COLO668 (cell line): ENCODE results near the gene DLGAP1.
"Not testable (repeated sequence)": the region's sequence is repeated elsewhere in the genome, so short reads cannot be mapped to it uniquely, and the experiment has no call there.

Experiments used
- DNase-seq: peaks from one replicate; lab custom pipeline; 2025; ENCODE audit not compliant: unreplicated experiment; lab: John Stamatoyannopoulos, UW

The DLGAP1 gene

DNA sequence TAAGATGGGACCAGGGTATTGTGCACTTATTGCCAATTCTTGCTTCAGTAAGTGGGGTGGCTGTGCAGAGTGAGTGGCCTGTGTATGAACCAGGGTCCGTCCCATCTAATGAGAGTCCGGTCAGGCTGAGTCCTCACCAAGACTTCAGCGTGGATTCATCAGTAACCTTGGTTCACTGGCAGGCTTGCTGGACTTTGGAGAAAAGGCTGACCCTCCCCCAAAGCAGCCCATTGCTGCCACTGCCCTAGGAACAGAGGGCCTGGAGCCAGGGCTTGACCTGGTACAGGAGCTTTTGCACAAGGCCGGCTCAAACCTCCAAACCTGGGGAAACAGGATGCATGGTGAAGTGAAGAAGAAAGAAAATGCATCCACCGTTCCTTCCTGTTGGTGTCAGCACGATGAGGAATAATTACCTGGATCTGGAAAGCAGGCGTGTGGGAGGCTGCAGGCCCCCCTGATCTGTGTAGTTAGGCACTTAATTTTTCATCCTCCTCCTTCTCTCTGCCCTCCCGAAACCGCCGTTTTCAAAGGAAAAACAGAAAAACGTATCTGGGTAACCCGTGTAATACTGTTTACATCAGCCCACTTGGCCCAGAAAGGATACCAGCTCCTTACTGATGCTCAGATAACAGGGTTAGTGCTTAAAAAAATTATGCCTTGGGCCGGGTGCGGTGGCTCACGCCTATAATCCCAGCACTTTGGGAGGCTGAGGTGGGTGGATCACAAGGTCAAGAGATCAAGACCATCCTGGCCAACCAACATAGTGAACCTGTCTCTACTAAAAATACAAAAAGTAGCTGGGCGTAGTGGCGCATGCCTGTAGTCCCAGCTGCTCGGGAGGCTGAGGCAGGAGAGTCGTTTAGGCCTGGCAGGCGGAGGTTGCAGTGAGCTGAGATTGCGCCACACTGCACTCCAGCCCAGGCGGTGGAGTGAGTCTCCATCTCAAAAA, 857.4 kb downstream of the DLGAP1 start:
- DNase-seq, result no peak

DNA sequence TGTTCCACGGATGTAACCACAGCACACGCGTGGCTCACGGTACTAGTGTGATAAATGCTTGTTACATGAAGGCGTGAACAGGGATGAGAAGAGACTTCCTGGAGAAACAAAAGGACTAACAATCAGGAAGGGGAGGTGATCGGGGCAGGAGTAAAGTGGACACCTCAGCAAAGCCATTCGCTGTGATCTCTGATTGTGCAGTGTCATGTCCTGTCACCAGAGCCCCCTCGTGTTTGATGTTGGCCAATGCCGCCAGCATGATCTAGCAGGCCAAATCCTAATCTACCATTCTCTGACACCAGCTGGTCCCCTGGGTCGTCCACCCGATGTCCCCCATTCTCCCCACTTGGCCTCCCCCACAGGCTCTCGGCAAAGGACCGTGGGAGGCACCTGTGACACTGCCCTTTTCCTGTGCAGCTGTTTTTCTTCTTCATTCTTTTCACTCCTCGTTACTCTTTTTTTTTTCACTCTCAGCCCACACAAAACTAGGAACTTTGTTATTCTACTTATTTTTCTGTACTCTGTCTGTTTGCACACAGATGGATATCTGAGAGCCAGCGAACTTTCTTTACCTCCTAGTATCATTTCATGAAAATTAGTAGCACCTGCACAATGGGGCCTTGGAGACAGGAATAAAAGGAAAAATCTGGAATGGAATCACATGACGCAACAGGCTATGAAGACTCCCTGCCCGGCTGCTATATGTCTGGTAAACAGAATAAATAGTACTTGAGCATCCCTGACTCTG, 858.3 kb downstream of the DLGAP1 start:
- peak; percentile 84 for DNase-seq

DNA sequence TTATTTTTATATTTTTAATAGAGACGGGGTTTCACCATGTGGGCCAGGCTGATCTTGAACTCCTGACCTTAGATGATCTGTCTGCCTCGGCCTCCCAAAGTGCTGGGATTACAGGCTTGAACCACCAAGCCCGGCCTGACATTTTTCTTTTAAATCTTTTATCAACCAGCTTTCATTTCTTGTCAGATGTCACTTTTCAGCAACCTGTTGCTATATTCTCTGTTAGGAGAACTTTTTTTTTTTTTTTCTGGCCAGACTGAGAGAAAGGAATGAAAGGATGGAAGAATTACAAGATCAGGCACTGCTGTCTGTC, 858.8 kb downstream of the DLGAP1 start:
- no peak for DNase-seq

DNA sequence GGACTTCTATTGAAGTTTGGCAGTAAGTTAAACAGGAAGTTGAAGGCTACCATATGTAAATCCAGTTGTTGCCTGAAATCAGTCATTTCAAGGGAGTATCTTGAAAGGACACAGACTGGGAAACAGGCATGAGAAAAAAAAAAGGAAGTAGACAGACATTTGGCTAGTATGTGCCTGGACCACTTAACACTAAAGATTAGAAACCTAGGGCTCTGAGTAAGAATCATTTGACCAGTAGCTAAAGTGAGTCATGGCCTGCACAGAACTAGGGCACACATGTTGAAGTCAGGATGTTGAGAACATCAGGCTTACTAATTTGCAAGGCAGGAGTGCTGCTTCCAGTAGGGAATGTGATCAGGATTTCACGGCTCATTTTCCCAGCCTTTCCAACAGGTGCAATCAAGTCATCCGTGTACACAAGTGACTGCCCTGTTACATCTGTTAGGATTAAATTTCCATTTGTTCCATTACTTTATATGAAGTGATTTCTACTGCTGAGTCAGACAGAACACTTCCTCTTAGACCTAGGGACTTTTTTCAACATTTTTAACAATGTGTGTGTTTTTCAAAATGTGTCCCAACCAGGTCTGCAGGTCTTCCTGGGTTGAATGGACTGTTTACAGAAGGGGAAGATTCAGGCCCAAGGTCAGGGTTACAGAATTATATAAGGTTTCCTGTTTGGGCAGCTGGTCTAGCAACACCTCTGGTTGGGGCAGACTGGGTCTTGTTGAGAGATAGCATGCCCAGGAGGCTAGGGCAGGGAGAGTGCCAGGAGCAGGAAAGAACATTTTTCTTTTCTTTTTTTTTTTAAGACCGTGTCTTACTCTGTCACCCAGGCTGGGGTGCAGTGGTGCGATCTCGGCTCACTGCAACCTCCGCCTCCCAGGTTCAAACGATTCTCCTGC, 859.5 kb downstream of the DLGAP1 start:
- DNase-seq, result peak; percentile 74

DNA sequence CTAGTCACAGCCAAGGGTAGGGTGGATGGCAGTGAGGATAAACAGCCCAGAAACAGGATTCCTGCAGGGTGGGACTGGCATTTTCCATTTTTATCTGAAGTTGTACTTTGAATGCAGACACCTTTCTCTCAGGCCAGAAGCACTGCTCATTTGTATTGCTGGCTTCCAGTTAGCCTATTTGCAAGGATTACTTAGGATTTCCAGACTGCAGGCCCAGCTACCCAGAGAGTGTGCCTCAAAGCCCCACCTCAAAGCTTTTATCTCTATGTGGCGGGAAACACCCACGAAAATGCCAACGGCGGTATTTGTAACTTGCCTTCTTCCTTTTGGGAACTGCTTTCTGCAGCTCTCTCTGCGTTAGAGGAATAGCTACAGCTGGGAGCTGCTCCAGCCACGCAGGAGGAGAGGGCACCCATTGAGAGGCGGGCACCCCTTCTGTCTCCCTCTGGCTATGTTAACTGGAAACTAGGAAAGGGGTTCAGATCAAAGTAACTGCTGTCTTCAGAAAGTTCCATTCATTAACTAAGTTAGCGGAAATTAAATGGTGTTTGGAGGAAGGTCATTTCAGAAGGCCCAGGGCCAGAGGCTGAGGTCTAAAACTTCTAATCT, 860.2 kb downstream of the DLGAP1 start:
- peak; percentile 41 for DNase-seq

DNA sequence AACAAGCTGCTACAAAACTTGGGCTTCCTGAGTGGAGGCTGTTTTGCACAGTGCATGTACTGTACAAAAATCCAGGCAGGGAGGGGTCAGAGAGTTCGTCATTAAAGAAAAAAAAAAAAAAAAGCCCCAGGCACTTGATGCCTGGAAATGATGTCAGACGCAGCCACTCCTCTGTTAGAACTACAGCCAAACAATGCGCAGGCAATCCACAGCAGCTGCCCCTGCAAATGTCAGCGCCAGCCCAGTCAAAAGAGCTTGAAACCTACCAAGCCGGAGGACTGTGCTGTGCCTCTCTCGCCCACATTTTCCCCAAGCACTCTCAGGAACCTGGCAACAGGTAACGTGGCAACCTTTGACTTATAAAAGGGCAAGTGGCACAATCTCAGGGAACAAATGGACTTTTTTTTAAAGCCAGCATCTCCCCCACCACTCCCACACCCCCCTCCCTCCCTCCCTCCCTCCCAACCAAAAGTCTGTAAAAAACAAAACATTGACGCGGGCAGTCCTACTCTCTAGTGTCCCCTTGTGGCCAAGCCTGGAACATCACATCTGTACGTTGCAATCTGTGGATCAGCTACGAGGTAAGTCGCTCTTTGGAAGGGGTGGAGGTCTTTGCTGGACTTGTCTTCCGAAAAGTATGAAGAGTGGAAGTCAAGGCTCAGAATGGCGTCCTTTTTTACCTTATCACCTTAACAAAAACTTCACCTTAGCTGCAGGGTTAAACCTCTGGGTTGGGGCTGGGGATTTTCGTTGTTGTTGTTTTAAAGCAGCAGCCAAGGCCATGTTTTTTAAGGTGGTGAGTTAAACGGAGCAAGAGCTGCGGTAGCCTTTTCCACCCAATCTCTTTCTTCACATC, 861.0 kb downstream of the DLGAP1 start:
- peak; percentile 89 for DNase-seq

DNA sequence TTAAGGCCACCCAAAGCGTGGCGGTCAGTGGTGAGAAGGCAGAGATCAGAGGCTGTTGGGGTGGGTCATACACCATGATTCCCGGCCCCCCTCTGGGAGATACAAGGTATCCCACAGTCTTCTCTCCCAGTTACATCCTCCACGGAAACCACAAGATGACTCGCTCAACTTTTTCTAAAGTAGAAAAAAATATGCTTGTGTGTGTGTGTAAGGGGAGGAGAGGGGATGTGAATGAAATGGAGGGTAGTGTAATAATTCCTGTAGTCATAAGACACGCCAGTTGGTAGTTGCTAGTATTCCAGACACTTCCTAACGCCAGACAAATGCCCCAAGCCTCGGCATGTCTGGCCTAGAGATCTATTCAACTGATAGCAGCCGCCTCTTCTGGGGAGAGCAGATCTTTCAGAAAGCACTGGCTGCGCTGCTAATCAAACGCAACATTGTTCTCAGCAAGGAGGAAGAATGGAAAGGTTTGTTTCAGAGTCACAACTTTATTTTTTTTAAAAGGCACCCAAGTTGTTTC, 861.7 kb downstream of the DLGAP1 start:
- DNase-seq, result peak; percentile 72

DNA sequence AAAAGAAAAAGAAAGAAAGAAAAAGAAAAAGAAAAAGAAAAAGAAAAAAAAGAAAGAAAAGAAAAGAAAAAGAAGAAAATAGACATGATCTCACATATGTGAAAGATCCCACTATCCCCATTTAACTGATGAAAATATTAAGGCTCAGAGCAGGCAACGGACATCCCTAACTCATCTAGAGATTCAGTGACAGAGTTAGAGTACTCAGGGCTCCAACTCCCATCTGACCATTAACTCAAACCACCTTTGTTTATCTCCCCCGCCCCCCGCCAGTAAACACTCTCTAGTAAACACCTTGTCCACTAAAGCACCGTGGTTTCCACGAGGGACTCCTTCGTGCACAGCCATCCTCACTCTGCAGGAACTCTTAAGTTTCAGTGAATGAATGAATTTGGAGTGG, 862.2 kb downstream of the DLGAP1 start:
- DNase-seq, result no peak

DNA sequence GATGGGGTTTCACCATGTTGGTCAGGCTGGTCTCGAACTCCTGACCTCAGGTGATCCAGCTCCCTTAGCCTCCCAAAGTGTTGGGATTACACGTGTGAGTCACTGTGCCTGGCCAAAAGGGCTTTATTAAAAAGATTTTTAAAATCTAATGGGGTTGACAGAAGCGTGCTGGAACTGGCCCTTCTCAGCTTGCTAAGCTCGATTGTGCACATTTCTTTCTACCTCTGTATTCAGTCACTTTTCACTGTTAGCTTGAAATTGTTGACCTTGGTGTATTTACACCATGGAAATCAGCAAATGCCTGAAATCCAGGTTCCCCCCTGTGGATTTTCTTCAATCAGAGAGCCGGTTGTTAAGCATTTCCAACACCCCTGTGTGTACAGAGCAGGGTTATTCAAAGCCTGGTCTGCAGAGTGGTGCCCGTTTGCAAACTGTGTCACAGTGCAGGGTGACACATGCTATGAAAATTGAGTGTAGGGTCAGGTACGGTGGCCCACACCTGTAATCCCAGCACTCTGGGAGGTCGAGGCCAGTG, 864.9 kb downstream of the DLGAP1 start:
- DNase-seq, result no peak

DNA sequence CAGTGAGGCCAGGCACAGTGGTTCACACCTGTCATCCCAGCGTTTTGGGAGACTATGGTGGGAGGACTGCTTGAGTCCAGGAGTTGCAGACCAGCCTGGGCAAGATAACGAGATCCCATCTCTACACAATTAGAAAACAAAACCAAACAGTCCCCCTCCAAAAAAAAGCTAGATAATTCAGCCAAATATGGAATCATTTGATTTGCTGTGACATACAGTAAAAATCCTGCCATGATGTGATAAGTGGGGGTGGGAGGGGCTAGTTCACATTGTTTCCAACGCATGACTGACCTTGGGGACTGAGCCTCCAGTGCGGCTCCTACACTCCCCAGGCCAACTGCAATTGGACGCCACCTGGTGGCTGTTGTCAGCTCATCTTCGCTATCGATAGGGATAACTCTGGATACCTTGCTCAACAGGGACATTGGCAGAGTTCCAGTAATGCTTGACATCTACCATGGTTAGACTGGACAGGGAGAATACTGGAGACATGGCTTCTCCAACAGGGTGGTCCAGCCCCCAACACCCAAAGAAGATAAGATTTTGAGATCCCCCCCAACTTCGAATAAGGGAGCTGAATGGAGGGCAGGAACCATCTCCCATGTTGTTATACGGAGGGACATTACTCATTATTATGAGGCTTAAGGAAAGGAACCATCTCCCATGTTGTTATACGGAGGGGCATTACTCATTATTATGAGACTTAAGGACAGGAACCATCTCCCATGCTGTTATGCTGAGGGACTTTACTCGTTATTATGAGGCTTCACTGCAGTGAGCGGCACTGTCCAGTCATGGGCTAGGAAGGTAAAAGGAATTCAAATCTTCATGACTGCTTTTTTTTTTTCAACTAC, 869.2 kb downstream of the DLGAP1 start:
- DNase-seq, result peak; percentile 95

DNA sequence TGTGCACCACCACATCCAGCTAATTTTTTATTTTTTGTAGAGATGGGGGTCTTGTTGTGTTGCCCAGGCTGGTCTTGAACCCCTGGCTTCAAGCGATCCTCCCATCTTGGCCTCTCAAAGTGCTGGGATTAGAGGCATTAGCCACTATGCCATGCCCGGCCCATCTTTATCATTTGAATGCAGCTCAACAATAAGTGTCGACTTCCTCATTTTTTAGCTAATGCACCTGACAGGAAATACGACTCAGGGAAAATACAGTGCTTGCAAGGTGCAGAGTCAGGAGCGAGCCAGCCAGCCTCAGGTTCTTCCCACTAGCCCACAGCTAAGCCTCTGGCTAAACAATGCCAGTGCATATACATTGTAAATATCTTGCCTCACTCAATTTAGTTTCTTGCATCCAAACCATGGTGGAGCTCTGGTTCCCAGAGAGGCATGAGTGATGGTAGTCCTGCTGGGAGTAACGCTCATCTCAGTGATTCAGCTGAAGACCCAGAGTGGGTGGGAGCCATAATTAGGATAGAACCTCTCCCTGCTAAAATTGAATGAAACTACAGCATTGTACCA, 870.1 kb downstream of the DLGAP1 start:
- no peak for DNase-seq

DNA sequence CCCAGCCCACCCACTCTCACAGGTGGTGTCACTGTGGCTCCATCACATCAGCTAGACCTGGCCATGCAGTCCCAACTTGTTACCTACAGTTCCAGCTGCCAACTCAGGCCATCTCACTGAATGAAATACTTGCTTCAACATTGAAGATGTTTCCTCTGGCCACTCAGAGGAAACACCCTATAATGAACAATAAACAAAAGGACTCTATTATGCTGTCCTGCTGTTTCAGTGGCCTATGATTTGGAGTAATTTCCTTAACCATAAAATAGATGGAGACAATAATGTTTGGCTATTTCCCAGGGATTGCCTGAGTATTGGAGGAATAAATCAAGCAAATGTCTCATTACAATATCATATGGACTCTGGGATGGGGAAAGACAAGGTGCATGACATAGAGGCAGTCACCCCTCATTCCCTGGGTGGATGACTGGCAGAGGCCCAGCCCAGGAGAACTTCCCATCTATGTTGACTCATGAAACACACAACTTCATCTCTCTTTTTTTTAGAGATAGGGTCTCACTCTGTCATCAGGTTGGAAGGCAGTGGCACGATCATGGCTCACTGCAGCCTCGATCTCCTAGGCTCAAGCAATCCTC, 870.7 kb downstream of the DLGAP1 start:
- DNase-seq, result no peak

DNA sequence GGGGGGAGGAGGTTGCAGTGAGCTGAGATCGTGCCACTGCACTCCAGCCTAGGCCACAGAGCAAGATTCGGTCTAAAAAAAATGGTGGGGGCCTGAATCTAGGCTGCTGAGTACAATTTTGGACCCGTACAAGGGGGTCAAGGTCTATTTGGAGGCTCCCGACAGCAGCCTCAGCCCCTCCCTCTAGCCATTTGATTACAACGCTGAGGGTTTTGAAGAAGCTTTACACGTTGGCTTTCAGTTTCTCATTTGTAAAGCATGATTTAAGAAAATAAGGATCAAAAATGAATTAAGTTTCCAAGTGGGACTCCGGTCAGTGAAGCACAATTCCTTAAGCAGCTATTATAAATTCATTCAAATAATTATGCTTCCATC, 871.2 kb downstream of the DLGAP1 start:
- no peak for DNase-seq

DNA sequence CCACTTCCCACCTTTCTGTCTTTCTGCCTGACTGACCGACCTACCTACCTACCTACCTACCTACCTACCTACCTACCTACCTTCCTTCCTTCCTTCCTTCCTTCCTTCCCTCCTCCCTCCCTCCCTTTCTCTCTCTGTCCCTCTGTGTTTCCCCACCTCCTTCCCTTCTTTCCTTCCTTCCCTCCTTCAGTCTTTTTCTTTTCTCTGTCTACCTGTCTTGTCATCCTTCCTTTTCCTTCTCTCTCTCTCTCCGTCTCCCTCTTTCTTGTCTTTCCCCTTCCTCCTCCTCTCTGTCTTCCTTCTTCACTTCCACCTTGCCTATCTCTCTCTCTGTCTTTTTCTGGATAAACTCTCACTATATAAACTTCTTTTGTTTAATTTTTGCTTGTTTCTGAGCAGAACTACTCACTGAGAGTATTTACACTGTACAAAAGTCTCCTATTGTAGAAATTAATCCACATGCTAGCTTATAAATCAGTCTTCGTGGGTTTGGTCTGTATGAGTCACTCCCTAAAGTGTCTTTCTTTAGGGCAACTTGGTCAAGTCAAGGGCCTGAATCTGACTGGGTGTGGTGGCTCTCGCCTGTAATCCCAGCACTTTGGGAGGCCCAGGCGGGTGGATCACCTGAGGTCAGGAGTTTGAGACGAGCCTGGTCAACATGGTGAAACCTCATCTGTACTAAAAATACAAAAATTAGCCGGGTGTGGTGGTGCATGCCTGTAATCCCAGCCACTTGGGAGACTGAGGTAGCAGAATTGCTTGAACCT, 871.8 kb downstream of the DLGAP1 start:
- not testable (repeated sequence) for DNase-seq

DNA sequence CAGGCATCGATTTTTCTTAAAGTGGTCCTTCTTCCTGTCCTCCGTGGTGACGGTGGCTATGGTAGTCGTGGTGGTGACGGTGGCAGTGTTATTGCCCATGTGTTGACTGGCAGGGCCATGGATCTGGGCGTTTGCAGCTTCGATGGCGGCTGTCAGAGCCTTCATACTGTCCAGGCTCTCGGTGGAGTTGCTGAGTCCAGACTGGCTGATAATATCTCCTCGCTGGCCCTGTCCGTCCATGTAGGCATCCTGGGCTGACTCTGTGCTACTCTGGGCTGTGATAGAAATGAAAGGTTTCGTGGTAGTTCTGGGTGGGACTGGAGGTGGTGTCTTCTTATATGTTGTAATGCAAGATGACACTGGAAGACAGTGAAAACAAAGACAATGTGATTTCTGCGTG, 873.2 kb downstream of the DLGAP1 start:
- DNase-seq, result no peak

DNA sequence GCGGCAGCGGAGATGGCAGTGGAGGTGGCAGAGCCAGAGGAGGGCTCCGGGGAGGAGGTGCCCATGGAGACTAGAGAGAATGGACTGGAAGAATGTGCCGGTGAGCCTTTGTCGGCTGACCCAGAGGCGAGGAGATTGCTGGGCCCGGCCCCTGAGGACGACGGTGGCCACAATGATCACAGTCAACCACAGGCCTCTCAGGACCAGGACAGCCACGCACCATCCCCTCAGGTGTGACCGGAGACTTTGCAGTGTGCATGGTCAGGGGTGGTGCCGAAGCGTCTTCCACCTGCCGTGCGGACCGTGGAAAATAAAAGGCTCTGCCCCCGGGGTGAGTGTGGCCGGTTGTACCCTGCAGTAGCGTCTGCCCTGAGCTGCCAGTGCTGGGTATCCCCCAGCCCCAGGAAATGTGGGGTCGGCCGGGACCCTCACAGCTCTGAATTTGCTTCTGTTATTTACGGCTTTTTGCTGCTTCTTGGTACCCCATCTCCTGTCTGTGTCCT, 874.5 kb downstream of the DLGAP1 start:
- DNase-seq, result not testable (repeated sequence)

DNA sequence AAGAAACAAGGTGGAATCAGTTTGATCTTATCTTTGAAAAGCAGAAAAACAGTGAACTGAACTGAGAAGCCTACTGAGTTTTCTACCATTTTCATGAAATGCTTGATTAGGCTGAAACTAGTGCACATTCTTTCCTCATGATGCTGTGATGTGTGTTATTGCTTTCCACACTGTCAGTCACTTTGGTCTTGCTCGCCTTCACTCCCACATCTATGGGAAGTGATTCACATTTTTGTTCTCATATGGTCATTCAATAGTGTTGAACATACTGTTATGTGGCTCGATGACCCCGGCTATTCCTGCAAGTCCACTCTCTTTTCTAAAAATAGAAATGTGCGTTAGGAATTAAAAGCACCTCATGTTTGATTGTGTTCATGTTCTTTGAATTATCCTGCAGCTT, 875.4 kb downstream of the DLGAP1 start:
- DNase-seq, result no peak
